OCI-LY1 (cell line): ENCODE results near the gene ZDHHC1.

Experiments
- H2AFZ ChIP-seq: fragments of 200-600 bp; sonication (generic), shearing (Covaris generic); 2 replicates; pipeline ENCODE4 v1.6.0; 2014; ENCODE audit warnings: antibody characterized with exemption, mild to moderate bottlenecking, low read length
- H3F3A ChIP-seq: fragments of 200-600 bp; sonication (generic), shearing (Covaris generic); 2 replicates; pipeline ENCODE4 v1.6.0; 2014; ENCODE audit warnings: mild to moderate bottlenecking, antibody characterized with exemption, low read length, moderate library complexity; ENCODE audit not compliant: insufficient read depth
- H3K27ac ChIP-seq: fragments of 200-600 bp; sonication (generic); 2 replicates; pipeline ENCODE4 v1.5.1; 2014; ENCODE audit warnings: low read length, mixed run types, mild to moderate bottlenecking, low read depth; ENCODE audit not compliant: poor library complexity, severe bottlenecking
- H3K27me3 ChIP-seq: fragments of 200-600 bp; sonication (generic); 2 replicates; pipeline ENCODE4 v1.6.0; 2014; ENCODE audit warnings: antibody characterized with exemption, mild to moderate bottlenecking, low read length, moderate library complexity; ENCODE audit not compliant: insufficient read depth
- H3K36me3 ChIP-seq: fragments of 200-600 bp; sonication (generic); 2 replicates; pipeline ENCODE4 v1.6.1; 2014; ENCODE audit warnings: mild to moderate bottlenecking, antibody characterized with exemption, low read length, moderate library complexity, mixed read lengths; ENCODE audit not compliant: insufficient read depth
- H3K4me1 ChIP-seq: fragments of 200-600 bp; sonication (generic); 2 replicates; pipeline ENCODE4 v1.5.1; 2014; ENCODE audit warnings: mild to moderate bottlenecking, low read length, moderate library complexity; ENCODE audit not compliant: insufficient read depth, severe bottlenecking
- H3K4me2 ChIP-seq: fragments of 200-600 bp; sonication (generic), shearing (Covaris generic); 2 replicates; pipeline ENCODE4 v1.6.1; 2014; ENCODE audit warnings: low read length
- H3K4me3 ChIP-seq: fragments of 200-600 bp; sonication (generic); 2 replicates; pipeline ENCODE4 v1.5.1; 2014; ENCODE audit warnings: low read length, low read depth, mild to moderate bottlenecking, mixed read lengths; ENCODE audit not compliant: poor library complexity, severe bottlenecking
- H3K79me2 ChIP-seq: fragments of 200-600 bp; shearing (Covaris generic); 2 replicates; pipeline ENCODE4 v1.6.1; 2016; ENCODE audit warnings: mixed run types, low read length, mixed read lengths; ENCODE audit not compliant: insufficient read depth
- H3K9ac ChIP-seq: fragments of 200-600 bp; sonication (generic), shearing (Covaris generic); 2 replicates; pipeline ENCODE4 v1.6.1; 2014; ENCODE audit warnings: mild to moderate bottlenecking, low read length, mixed read lengths
- H3K9me2 ChIP-seq: fragments of 200-600 bp; sonication (generic), shearing (Covaris generic); 2 replicates; pipeline ENCODE4 v1.6.1; 2014; ENCODE audit warnings: low read depth, mild to moderate bottlenecking, low read length, mixed read lengths
- H3K9me3 ChIP-seq: fragments of 200-600 bp; shearing (Covaris generic); 2 replicates; pipeline ENCODE4 v1.6.1; 2014; ENCODE audit warnings: low read length, mixed read lengths
- H4K20me1 ChIP-seq: fragments of 200-600 bp; sonication (generic), shearing (Covaris generic); 2 replicates; pipeline ENCODE4 v1.6.0; 2016; ENCODE audit warnings: mild to moderate bottlenecking, low read length; ENCODE audit not compliant: insufficient read depth
- CTCF ChIP-seq: fragments of 200-600 bp; sonication (generic), shearing (Covaris generic); IDR thresholded peaks from 2 replicates; pipeline ENCODE4 v1.5.1; 2017; ENCODE audit warnings: mild to moderate bottlenecking, antibody characterized with exemption, low read length, moderate library complexity, mixed read lengths
- EZH2 ChIP-seq: fragments of 200-600 bp; sonication (generic), shearing (Covaris generic); IDR thresholded peaks from 2 replicates; pipeline ENCODE4 v1.8.0; 2017; ENCODE audit warnings: borderline replicate concordance, mixed run types, mild to moderate bottlenecking, antibody characterized with exemption, low read length, moderate library complexity, mixed read lengths

Gene ZDHHC1

GRCh38 chr16:67429053-67429798 lies 12.9 kb upstream of the ZDHHC1 start:
- Histone ChIP-seq H3F3A (no peaks in the 10 kb centered on the region), H3K79me2 (no peaks in the 10 kb centered on the region), H3K9me3 (no peaks in the 10 kb centered on the region), H3K4me2 (no peak overlapping the region), H3K9ac (no peak overlapping the region), H4K20me1 (no peaks in the 10 kb centered on the region), H3K27ac (no peak overlapping the region), H3K4me3 (no peak overlapping the region), H3K4me1 (peaks cover 11% of the 10 kb centered on the region), H3K9me2 (no peaks in the 10 kb centered on the region), H3K27me3 (peaks cover 20% of the 10 kb centered on the region; the same call in 1 of the 2 replicates), H3K36me3 (no peaks in the 10 kb centered on the region), H2AFZ (no peak overlapping the region)
- TF ChIP-seq EZH2 (no peak), CTCF (no peak)

- Histone ChIP-seq H3K9me2 (no peaks in the 10 kb centered on the region), H3K27me3 (peaks cover 20% of the 10 kb centered on the region; the same call in 1 of the 2 replicates), H3K27ac (no peak overlapping the region), H3K9ac (no peak overlapping the region), H3K79me2 (no peaks in the 10 kb centered on the region), H3K4me1 (peaks cover 11% of the 10 kb centered on the region), H3K9me3 (no peaks in the 10 kb centered on the region), H3K4me3 (no peak overlapping the region), H3K36me3 (no peaks in the 10 kb centered on the region), H4K20me1 (no peaks in the 10 kb centered on the region), H2AFZ (no peak overlapping the region), H3K4me2 (no peak overlapping the region), H3F3A (no peaks in the 10 kb centered on the region)
- TF ChIP-seq EZH2, result no peak
- TF ChIP-seq CTCF, result peak; percentile 73
Measured at GRCh38 chr16:67428146-67428731, 12.0 kb upstream of the ZDHHC1 start.

- H3K79me2 ChIP-seq, result no peaks in the 10 kb centered on the region
- no peak overlapping the region for H2AFZ ChIP-seq
- no peak overlapping the region for H3K9ac ChIP-seq
- H3F3A ChIP-seq, result no peaks in the 10 kb centered on the region
- no peak overlapping the region for H3K27ac ChIP-seq
- H3K9me2 ChIP-seq, result no peaks in the 10 kb centered on the region
- no peak overlapping the region for H3K4me2 ChIP-seq
- H3K4me1 ChIP-seq, result peaks cover 11% of the 10 kb centered on the region
- H3K9me3 ChIP-seq, result no peaks in the 10 kb centered on the region
- no peak overlapping the region for H3K4me3 ChIP-seq
- H3K36me3 ChIP-seq, result no peaks in the 10 kb centered on the region
- peaks cover 20% of the 10 kb centered on the region; the same call in 1 of the 2 replicates for H3K27me3 ChIP-seq
- TF ChIP-seq CTCF (no peak), EZH2 (no peak)
- no peaks in the 10 kb centered on the region for H4K20me1 ChIP-seq
Measured at GRCh38 chr16:67426950-67427349, 10.7 kb upstream of the ZDHHC1 start.
